Thoracic aorta (tissue), 2 donors: ENCODE results near the gene RGS17. TPM values are rescaled to one million over a fixed set of nuclear protein-coding genes. Genes with fewer than 3 reads are reported as not detected.
"Not testable (repeated sequence)": the region's sequence is repeated elsewhere in the genome, so short reads cannot be mapped to it uniquely, and the experiment has no call there.

Source experiments
- ATAC-seq: fragments of 150-250 bp; one replicate; pipeline ENCODE4 v1.8.0; 2017; ENCODE audit warnings: low read depth; ENCODE audit not compliant: insufficient number of reproducible peaks, low FRiP score
- DNase-seq: peaks from one replicate; pipeline ENCODE4 v3.0.0-alpha.2; 2020; ENCODE audit warnings: low spot score
- H3K27ac ChIP-seq, 2 donors: fragments of 200-600 bp; sonication (generic); 1 replicate in 1 of 2; 2 replicates in 1 of 2; pipeline ENCODE4 v1.5.1; 2016; ENCODE audit warnings: mild to moderate bottlenecking in 2 of 2, moderate library complexity in 2 of 2
- H3K27me3 ChIP-seq: fragments of 200-600 bp; sonication (generic); replicated peaks from 2 replicates; pipeline ENCODE4 v1.6.0; 2016; ENCODE audit warnings: mild to moderate bottlenecking; ENCODE audit not compliant: insufficient read depth
- H3K36me3 ChIP-seq: fragments of 200-600 bp; sonication (generic); one replicate; pipeline ENCODE4 v1.5.1; 2016
- H3K4me1 ChIP-seq, 2 donors: fragments of 200-600 bp; sonication (generic); 1 replicate in 1 of 2; 2 replicates in 1 of 2; pipeline versions ENCODE4 v1.5.1 to v1.6.0; 2016; ENCODE audit warnings: low read depth in 2 of 2, mild to moderate bottlenecking in 1 of 2; ENCODE audit not compliant: control insufficient read depth in 1 of 2
- H3K4me3 ChIP-seq: fragments of 200-600 bp; sonication (generic); 2 replicates; pipeline ENCODE4 v1.5.1; 2016; ENCODE audit warnings: mild to moderate bottlenecking
- H3K9me3 ChIP-seq: fragments of 200-600 bp; sonication (generic); 2 replicates; pipeline ENCODE4 v1.5.1; 2016
- CTCF ChIP-seq: fragments of 200-600 bp; sonication (generic); IDR thresholded peaks from one replicate; pipeline ENCODE4 v1.5.1; 2019; ENCODE audit warnings: antibody characterized with exemption
- total RNA-seq, 2 donors: library from RNA; depleted of rRNA; stranded (reverse); fragments of >200 nt; gene quantifications; one replicate each; pipeline versions ENCODE4 v1.1.0 to v1.2.3, GENCODE V29; 2016

RGS17 gene
- total RNA-seq, 2 donors from 2014 or later: 3.4 to 3.7 TPM

- H3K4me1 ChIP-seq: no peaks in the 10 kb centered on the region
- no peaks in the 10 kb centered on the region for H3K36me3 ChIP-seq
- DNase-seq (no peak), ATAC-seq (no peak)
- H3K4me3 ChIP-seq: no peak overlapping the region
- no peak overlapping the region for H3K27ac ChIP-seq
- H3K27me3 ChIP-seq: no peaks in the 10 kb centered on the region
- TF ChIP-seq CTCF: no peak
- no peaks in the 10 kb centered on the region for H3K9me3 ChIP-seq
Observed at GRCh38 chr6:153126218-153126617, 4.9 kb downstream of the RGS17 start.

- no peak for TF ChIP-seq CTCF
- no peaks in the 10 kb centered on the region for H3K4me1 ChIP-seq
Observed at GRCh38 chr6:153125032-153125431, 6.0 kb downstream of the RGS17 start.

GRCh38 chr6:153123801-153124200 lies 7.3 kb downstream of the RGS17 start:
- DNase-seq (no peak), ATAC-seq (no peak)
- no peaks in the 10 kb centered on the region for H3K9me3 ChIP-seq
- H3K4me1 ChIP-seq: no peaks in the 10 kb centered on the region
- no peak for TF ChIP-seq CTCF
- H3K27me3 ChIP-seq: no peaks in the 10 kb centered on the region
- no peaks in the 10 kb centered on the region for H3K36me3 ChIP-seq
- H3K27ac ChIP-seq: no peak overlapping the region
- no peak overlapping the region for H3K4me3 ChIP-seq

More at GRCh38 chr6:153125032-153125431, 6.0 kb downstream of the RGS17 start:
- H3K36me3 ChIP-seq: no peaks in the 10 kb centered on the region
- H3K27ac ChIP-seq: no peak overlapping the region
- no peaks in the 10 kb centered on the region for H3K27me3 ChIP-seq
- ATAC-seq (no peak), DNase-seq (no peak)
- no peaks in the 10 kb centered on the region for H3K9me3 ChIP-seq
- H3K4me3 ChIP-seq: no peak overlapping the region

- H3K27ac ChIP-seq: no peak overlapping the region
- no peaks in the 10 kb centered on the region for H3K27me3 ChIP-seq
- H3K9me3 ChIP-seq: no peaks in the 10 kb centered on the region
- no peak for TF ChIP-seq CTCF
- ATAC-seq: no peak
- no peak for DNase-seq
- no peaks in the 10 kb centered on the region for H3K36me3 ChIP-seq
- no peaks in the 10 kb centered on the region for H3K4me1 ChIP-seq
- H3K4me3 ChIP-seq: no peak overlapping the region
Observed at GRCh38 chr6:153121311-153121710, 9.8 kb downstream of the RGS17 start.

GRCh38 chr6:153117986-153118879 lies 12.8 kb downstream of the RGS17 start:
- TF ChIP-seq CTCF: no peak
- no peak for ATAC-seq
- no peaks in the 10 kb centered on the region for H3K9me3 ChIP-seq

GRCh38 chr6:153111082-153111481 lies 20.0 kb downstream of the RGS17 start:
- H3K27me3 ChIP-seq, H3K27ac ChIP-seq, DNase-seq, H3K36me3 ChIP-seq, H3K9me3 ChIP-seq, ATAC-seq, H3K4me3 ChIP-seq: not testable (repeated sequence)
- H3K4me1 ChIP-seq: peaks cover 0 to 10% of the 10 kb centered on the region in 2 donors

More at GRCh38 chr6:153117986-153118879, 12.8 kb downstream of the RGS17 start:
- Histone ChIP-seq H3K27me3 (no peaks in the 10 kb centered on the region), H3K4me3 (no peak overlapping the region), H3K36me3 (no peaks in the 10 kb centered on the region), H3K4me1 (no peaks in the 10 kb centered on the region), H3K27ac (no peak overlapping the region)
- DNase-seq: no peak

GRCh38 chr6:153110612-153111011 lies 20.5 kb downstream of the RGS17 start:
- not testable (repeated sequence) for H3K27ac ChIP-seq, ATAC-seq, DNase-seq, H3K9me3 ChIP-seq, H3K36me3 ChIP-seq, H3K27me3 ChIP-seq, H3K4me3 ChIP-seq
- H3K4me1 ChIP-seq: peaks cover 0 to 14% of the 10 kb centered on the region in 2 donors
